ENCODE results near the gene GLB1L.
A peak's percentile ranks its signal among the peaks of the same experiment; 100 is the strongest.

GLB1L gene

GRCh38 chr2:219225350-219225749 lies 19.9 kb downstream of the GLB1L start:
- ATAC-seq (no peak), DNase-seq (ENCODE audit: low spot score in 2 of 2) (no peak)
- H3K9me3 Mint-ChIP-seq = no peaks in the 10 kb centered on the region
- peaks cover 45% of the 10 kb centered on the region for H3K4me1 Mint-ChIP-seq
- peak overlapping the region; percentile 75 for H3K27ac Mint-ChIP-seq
- peaks cover 79% of the 10 kb centered on the region for H3K36me3 Mint-ChIP-seq
- no peak overlapping the region for H3K4me3 Mint-ChIP-seq

GRCh38 chr2:219223831-219224610 lies 21.2 kb downstream of the GLB1L start:
- peaks cover 46% of the 10 kb centered on the region for H3K4me1 Mint-ChIP-seq
- ATAC-seq (no peak), DNase-seq (ENCODE audit: low spot score in 2 of 2) (no peak)
- H3K27ac Mint-ChIP-seq = no peak overlapping the region
- H3K36me3 Mint-ChIP-seq = peaks cover 77% of the 10 kb centered on the region
- H3K9me3 Mint-ChIP-seq = no peaks in the 10 kb centered on the region
- no peak overlapping the region for H3K4me3 Mint-ChIP-seq

- no peak overlapping the region for H3K4me3 Mint-ChIP-seq
- H3K36me3 Mint-ChIP-seq = peaks cover 78% of the 10 kb centered on the region
- peaks cover 39% of the 10 kb centered on the region for H3K4me1 Mint-ChIP-seq
- H3K27ac Mint-ChIP-seq = no peak overlapping the region
- DNase-seq (ENCODE audit: low spot score in 2 of 2) (no peak), ATAC-seq (no peak)
- H3K9me3 Mint-ChIP-seq = no peaks in the 10 kb centered on the region
Measured at GRCh38 chr2:219221957-219222518, 23.2 kb downstream of the GLB1L start.

- ATAC-seq = no peak
- H3K4me3 Mint-ChIP-seq = no peak overlapping the region
Measured at GRCh38 chr2:219220652-219221402, 24.4 kb downstream of the GLB1L start.

GRCh38 chr2:219219784-219220532 lies 25.3 kb downstream of the GLB1L start:
- ATAC-seq (no peak), DNase-seq (ENCODE audit: low spot score in 2 of 2) (no peak)
- no peak overlapping the region for H3K4me3 Mint-ChIP-seq
- H3K27ac Mint-ChIP-seq = peak overlapping the region; percentile 60
- peaks cover 40% of the 10 kb centered on the region for H3K4me1 Mint-ChIP-seq
- peaks cover 70% of the 10 kb centered on the region for H3K36me3 Mint-ChIP-seq
- H3K9me3 Mint-ChIP-seq = no peaks in the 10 kb centered on the region

More at GRCh38 chr2:219220652-219221402, 24.4 kb downstream of the GLB1L start:
- peaks cover 76% of the 10 kb centered on the region for H3K36me3 Mint-ChIP-seq
- peaks cover 45% of the 10 kb centered on the region for H3K4me1 Mint-ChIP-seq
- no peak for DNase-seq (ENCODE audit: low spot score in 2 of 2)
- H3K9me3 Mint-ChIP-seq = no peaks in the 10 kb centered on the region
- no peak overlapping the region for H3K27ac Mint-ChIP-seq

- peak within 1 kb of the TSS; percentile 87 for H3K27ac Mint-ChIP-seq
- H3K4me1 Mint-ChIP-seq = peaks cover 46% of the 10 kb centered on the region
- peak; percentile 71 to 87 for DNase-seq (ENCODE audit: low spot score in 2 of 2)
- H3K4me3 Mint-ChIP-seq = peak within 1 kb of the TSS; percentile 91
- no peaks in the 10 kb centered on the region for H3K9me3 Mint-ChIP-seq
- ATAC-seq = peak; percentile 85
- peaks cover 70% of the 10 kb centered on the region for H3K36me3 Mint-ChIP-seq
Measured at GRCh38 chr2:219218732-219219701, 26.2 kb downstream of the GLB1L start, which contains the start of gene ABCB6. Gene ABCB6, minus strand, starts transcription at chr2:219218958. Its CDS starts 285 bp downstream, at chr2:219218673.

GRCh38 chr2:219218217-219218731 lies 27.0 kb downstream of the GLB1L start:
- DNase-seq (ENCODE audit: low spot score in 2 of 2) (no peak), ATAC-seq (peak; percentile 61)
- no peaks in the 10 kb centered on the region for H3K9me3 Mint-ChIP-seq
- peak overlapping the region; percentile 87 for H3K27ac Mint-ChIP-seq
- peaks cover 47% of the 10 kb centered on the region for H3K4me1 Mint-ChIP-seq
- H3K4me3 Mint-ChIP-seq = peak overlapping the region; percentile 91
- peaks cover 70% of the 10 kb centered on the region for H3K36me3 Mint-ChIP-seq

GRCh38 chr2:219216535-219216915 lies 28.7 kb downstream of the GLB1L start:
- Mint-ChIP-seq H3K36me3 (peaks cover 70% of the 10 kb centered on the region), H3K9me3 (no peaks in the 10 kb centered on the region), H3K27ac (no peak overlapping the region), H3K4me3 (peak overlapping the region; percentile 91), H3K4me1 (peaks cover 44% of the 10 kb centered on the region)
- DNase-seq (ENCODE audit: low spot score in 2 of 2) (no peak), ATAC-seq (no peak)

GRCh38 chr2:219215871-219216534 lies 29.2 kb downstream of the GLB1L start:
- ATAC-seq (no peak), DNase-seq (ENCODE audit: low spot score in 2 of 2) (no peak)
- Mint-ChIP-seq H3K36me3 (peaks cover 70% of the 10 kb centered on the region), H3K9me3 (no peaks in the 10 kb centered on the region), H3K4me3 (peak overlapping the region; percentile 91), H3K27ac (no peak overlapping the region), H3K4me1 (peaks cover 46% of the 10 kb centered on the region)

- H3K4me3 Mint-ChIP-seq = no peak overlapping the region
- no peaks in the 10 kb centered on the region for H3K9me3 Mint-ChIP-seq
- peaks cover 75% of the 10 kb centered on the region for H3K36me3 Mint-ChIP-seq
- peaks cover 45% of the 10 kb centered on the region for H3K4me1 Mint-ChIP-seq
- no peak overlapping the region for H3K27ac Mint-ChIP-seq
- ATAC-seq (no peak), DNase-seq (ENCODE audit: low spot score in 2 of 2) (no peak)
Measured at GRCh38 chr2:219214786-219215185, 30.5 kb downstream of the GLB1L start.

- ATAC-seq = no peak
- no peak overlapping the region for H3K4me3 Mint-ChIP-seq
- peaks cover 77% of the 10 kb centered on the region for H3K36me3 Mint-ChIP-seq
- no peaks in the 10 kb centered on the region for H3K9me3 Mint-ChIP-seq
- peak overlapping the region; percentile 84 for H3K27ac Mint-ChIP-seq
- H3K4me1 Mint-ChIP-seq = peaks cover 47% of the 10 kb centered on the region
- DNase-seq (ENCODE audit: low spot score in 2 of 2) = no peak
Measured at GRCh38 chr2:219214141-219214540, 31.1 kb downstream of the GLB1L start.

GRCh38 chr2:219213486-219214071 lies 31.7 kb downstream of the GLB1L start:
- DNase-seq (ENCODE audit: low spot score in 2 of 2) (no peak), ATAC-seq (no peak)
- Mint-ChIP-seq H3K9me3 (no peaks in the 10 kb centered on the region), H3K27ac (peak overlapping the region; percentile 84), H3K4me1 (peaks cover 51% of the 10 kb centered on the region), H3K4me3 (no peak overlapping the region), H3K36me3 (peaks cover 82% of the 10 kb centered on the region)

- peaks cover 86% of the 10 kb centered on the region for H3K36me3 Mint-ChIP-seq
- H3K9me3 Mint-ChIP-seq = no peaks in the 10 kb centered on the region
- ATAC-seq (no peak), DNase-seq (ENCODE audit: low spot score in 2 of 2) (no peak)
- H3K4me3 Mint-ChIP-seq = no peak overlapping the region
- H3K27ac Mint-ChIP-seq = no peak overlapping the region
- peaks cover 53% of the 10 kb centered on the region for H3K4me1 Mint-ChIP-seq
Measured at GRCh38 chr2:219213026-219213415, 32.2 kb downstream of the GLB1L start.
